Breast epithelium (tissue), 4 donors: ENCODE measurements around the gene RARRES2. TPM values are rescaled to one million over a fixed set of nuclear protein-coding genes. Genes with fewer than 3 reads are reported as not detected.

ENCODE experiments used
- DNase-seq, 2 donors: peaks; one replicate each; pipeline ENCODE4 v3.0.0-alpha.2; 2019; ENCODE audit warnings: low spot score in 2 of 2
- H3K27ac ChIP-seq, 2 donors: fragments of 200-600 bp; sonication (generic) in 1 of 2; one replicate each; pipeline ENCODE4 v1.5.1; 2016 to 2019; ENCODE audit warnings: mild to moderate bottlenecking in 1 of 2
- H3K27me3 ChIP-seq, 2 donors: fragments of 200-600 bp; sonication (generic) in 1 of 2; one replicate each; pipeline versions ENCODE4 v1.5.1 to v1.6.0; 2017 to 2019; ENCODE audit warnings: control low read depth in 1 of 2, mild to moderate bottlenecking in 1 of 2
- H3K36me3 ChIP-seq: fragments of 200-600 bp; one replicate; pipeline ENCODE4 v1.5.1; 2019
- H3K4me1 ChIP-seq, 2 donors: fragments of 200-600 bp; sonication (generic); one replicate each; pipeline ENCODE4 v1.5.1; 2016 to 2019; ENCODE audit warnings: control low read depth in 1 of 2
- H3K4me3 ChIP-seq, 3 donors: fragments of 200-600 bp; sonication (generic); 1 replicate in 2 of 3; 2 replicates in 1 of 3; pipeline ENCODE4 v1.5.1; 2016 to 2019; ENCODE audit warnings: mild to moderate bottlenecking in 3 of 3, moderate library complexity in 2 of 3
- H3K9me3 ChIP-seq, 2 donors: fragments of 200-600 bp; sonication (generic) in 1 of 2; one replicate each; pipeline ENCODE4 v1.5.1; 2016 to 2019; ENCODE audit warnings: control low read depth in 1 of 2
- POLR2A ChIP-seq: fragments of 450-650 bp; IDR thresholded peaks from one replicate; pipeline ENCODE4 v1.6.1; 2016; ENCODE audit warnings: antibody characterized with exemption, mild to moderate bottlenecking, moderate library complexity
- POLR2AphosphoS5 ChIP-seq, 3 donors: sonication (generic); formaldehyde crosslinking; IDR thresholded peaks; one replicate each; pipeline ENCODE4 v1.6.1; 2017; ENCODE audit warnings: antibody characterized with exemption in 3 of 3
- intact Hi-C: fragments of 100-400 bp; cut with DNase I; formaldehyde crosslinking; loops from one replicate; pipeline ENCODE4 v1.15.1; 2023; ENCODE audit warnings: low total_unique reads
- total RNA-seq, 3 donors: library from RNA; depleted of rRNA; stranded (reverse); fragments of >200 nt; gene quantifications; one replicate each; pipeline ENCODE4 v1.1.0, GENCODE V29; 2016
- TF ChIP-seq, protein P1 (sequence below), 3 donors: fragments of 450-650 bp; IDR thresholded peaks; one replicate each; pipeline ENCODE4 v1.5.1; 2016 to 2017; ENCODE audit warnings: antibody characterized with exemption in 3 of 3, mild to moderate bottlenecking in 3 of 3, moderate library complexity in 3 of 3

Gene RARRES2
- total RNA-seq, 3 donors from 2014 or later = 156 to 297 (median 267) TPM

DNA sequence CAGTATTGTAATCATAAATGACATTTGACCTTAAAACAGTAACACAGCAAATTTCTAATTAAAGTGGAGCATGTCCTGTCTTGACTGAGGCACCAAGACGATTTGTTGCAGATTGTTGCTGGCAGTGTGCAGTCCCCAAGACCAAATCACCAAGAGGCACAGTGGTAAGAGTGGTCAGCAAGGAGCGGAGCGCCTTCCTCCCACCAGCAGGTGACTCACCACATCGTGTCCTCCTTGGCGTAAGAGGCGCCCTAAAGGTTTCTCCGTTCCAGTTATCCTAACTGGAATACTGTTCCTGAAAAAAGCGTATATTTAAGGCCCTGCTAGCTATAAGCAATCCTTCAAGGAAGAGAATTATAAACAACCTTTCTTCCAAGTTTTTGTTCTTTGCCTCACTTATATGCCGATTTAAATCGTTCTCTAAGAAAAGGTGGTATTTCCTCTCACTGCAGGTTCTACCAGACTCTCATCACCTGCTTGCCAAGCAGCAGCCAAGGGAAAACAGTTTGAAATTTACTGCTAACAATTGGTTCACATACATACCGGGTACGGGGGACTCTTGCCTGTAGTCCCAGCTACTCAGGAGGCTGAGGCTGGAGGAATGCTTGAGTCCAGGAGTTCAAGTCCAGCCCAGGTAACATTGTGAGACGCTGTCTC, 16.5 kb upstream of the RARRES2 start:
- TF ChIP-seq POLR2AphosphoS5 (IDR thresholded peaks at IDR 0.05) (no peak), POLR2A (no peak)
- TF ChIP-seq, protein P1, sequence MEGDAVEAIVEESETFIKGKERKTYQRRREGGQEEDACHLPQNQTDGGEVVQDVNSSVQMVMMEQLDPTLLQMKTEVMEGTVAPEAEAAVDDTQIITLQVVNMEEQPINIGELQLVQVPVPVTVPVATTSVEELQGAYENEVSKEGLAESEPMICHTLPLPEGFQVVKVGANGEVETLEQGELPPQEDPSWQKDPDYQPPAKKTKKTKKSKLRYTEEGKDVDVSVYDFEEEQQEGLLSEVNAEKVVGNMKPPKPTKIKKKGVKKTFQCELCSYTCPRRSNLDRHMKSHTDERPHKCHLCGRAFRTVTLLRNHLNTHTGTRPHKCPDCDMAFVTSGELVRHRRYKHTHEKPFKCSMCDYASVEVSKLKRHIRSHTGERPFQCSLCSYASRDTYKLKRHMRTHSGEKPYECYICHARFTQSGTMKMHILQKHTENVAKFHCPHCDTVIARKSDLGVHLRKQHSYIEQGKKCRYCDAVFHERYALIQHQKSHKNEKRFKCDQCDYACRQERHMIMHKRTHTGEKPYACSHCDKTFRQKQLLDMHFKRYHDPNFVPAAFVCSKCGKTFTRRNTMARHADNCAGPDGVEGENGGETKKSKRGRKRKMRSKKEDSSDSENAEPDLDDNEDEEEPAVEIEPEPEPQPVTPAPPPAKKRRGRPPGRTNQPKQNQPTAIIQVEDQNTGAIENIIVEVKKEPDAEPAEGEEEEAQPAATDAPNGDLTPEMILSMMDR (IDR thresholded peaks at IDR 0.05) = no peak
- H3K9me3 ChIP-seq = no peaks in the 10 kb centered on the region
- no peak overlapping the region for H3K27ac ChIP-seq
- no peak overlapping the region for H3K4me3 ChIP-seq
- no peaks in the 10 kb centered on the region for H3K36me3 ChIP-seq
- DNase-seq = no peak
- H3K4me1 ChIP-seq = no peaks in the 10 kb centered on the region
- H3K27me3 ChIP-seq = no peaks in the 10 kb centered on the region
- intact Hi-C loops = no loop called here

DNA sequence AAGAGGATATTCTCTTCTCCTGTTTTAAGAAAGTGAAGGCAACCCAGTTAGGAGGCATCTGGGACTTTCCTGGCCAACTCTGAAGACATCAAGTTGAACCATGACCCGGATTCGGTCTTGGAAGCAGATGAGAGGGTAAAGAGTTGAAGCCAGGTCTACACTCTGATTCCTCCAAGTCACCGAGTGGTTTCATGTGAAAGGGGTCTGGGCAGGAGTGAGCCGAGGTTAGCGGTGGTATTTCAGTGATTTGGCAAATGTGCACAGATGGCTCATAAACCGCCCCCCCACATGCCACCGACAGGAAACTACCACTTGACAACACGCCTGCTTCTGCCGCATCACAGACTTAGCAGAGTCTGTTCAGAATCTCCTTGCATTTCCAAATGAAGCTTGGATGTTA, 15.8 kb upstream of the RARRES2 start:
- Histone ChIP-seq H3K27ac (no peak overlapping the region), H3K4me1 (no peaks in the 10 kb centered on the region)
- intact Hi-C loops = no loop called here

DNA sequence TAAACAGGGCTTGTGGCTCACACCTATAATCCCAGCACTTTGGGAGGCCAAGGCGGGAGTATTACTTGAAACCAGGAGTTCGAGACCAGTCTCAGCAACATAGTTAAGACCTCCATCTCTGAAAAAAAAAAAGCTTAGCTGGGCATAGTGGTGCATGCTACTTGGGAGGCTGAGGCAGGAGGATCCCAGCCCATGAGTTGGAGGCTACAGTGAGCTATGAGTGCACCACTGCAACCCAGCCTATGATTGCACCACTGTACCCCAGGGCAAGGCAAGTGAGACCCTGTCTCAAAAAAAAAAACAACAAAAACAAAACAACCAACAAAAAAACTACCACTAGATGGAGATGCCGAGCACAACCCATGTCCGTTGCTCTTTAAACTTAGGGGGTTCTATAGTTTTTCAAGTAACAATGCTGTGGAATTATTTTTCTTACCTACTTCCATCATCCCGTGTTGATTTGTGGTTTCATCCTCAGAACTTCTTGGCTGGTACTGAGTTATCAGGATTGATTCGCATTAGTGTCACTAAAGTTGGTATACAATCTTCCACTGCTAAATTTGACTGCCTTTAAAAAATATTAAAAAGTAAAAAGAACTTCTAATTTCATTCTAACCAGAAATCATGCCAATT, 15.0 kb upstream of the RARRES2 start:
- no peaks in the 10 kb centered on the region for H3K27me3 ChIP-seq
- TF ChIP-seq POLR2AphosphoS5 (IDR thresholded peaks at IDR 0.05) = no peak
- TF ChIP-seq, protein P1 (IDR thresholded peaks at IDR 0.05) = peak; percentile 23 to 48 (median 34)
- H3K9me3 ChIP-seq = no peaks in the 10 kb centered on the region
- H3K4me1 ChIP-seq = no peaks in the 10 kb centered on the region
- no peak overlapping the region for H3K27ac ChIP-seq
- intact Hi-C loops = loop anchor here (1.0 kb wide), 1 partner anchor 31 kb away; no protein-coding TSS in a partner anchor
- no peak for DNase-seq
- no peak overlapping the region for H3K4me3 ChIP-seq
- no peaks in the 10 kb centered on the region for H3K36me3 ChIP-seq

More for the DNA sequence above, 15.8 kb upstream of the RARRES2 start:
- H3K9me3 ChIP-seq = no peaks in the 10 kb centered on the region
- no peak for TF ChIP-seq POLR2A
- TF ChIP-seq, protein P1 (IDR thresholded peaks at IDR 0.05) = no peak
- no peak for TF ChIP-seq POLR2AphosphoS5 (IDR thresholded peaks at IDR 0.05)
- H3K36me3 ChIP-seq = no peaks in the 10 kb centered on the region
- H3K4me3 ChIP-seq = no peak overlapping the region
- no peak for DNase-seq
- H3K27me3 ChIP-seq = no peaks in the 10 kb centered on the region

DNA sequence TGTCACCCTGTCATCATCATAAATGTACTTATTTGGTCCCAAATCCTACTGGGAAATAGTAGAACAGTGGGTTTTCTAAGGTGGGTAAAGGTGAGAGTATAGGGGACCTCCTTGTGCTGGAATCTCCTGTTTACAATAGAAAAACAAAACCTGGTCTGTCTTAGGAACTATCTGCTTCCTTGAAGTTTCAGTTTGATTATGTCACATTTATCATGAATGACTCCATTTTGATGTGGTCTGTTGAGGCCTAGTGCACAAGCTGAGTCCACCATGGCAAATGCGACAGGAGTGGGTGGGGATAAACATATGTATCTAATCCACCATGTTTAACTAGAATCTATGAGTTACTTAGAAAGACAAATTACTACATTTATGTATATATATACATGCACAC, 14.2 kb upstream of the RARRES2 start:
- intact Hi-C loops = loop anchor here (1.0 kb wide), 1 partner anchor 32 kb away; no protein-coding TSS in a partner anchor
- Histone ChIP-seq H3K36me3 (no peaks in the 10 kb centered on the region), H3K4me3 (no peak overlapping the region), H3K27me3 (no peaks in the 10 kb centered on the region), H3K4me1 (no peaks in the 10 kb centered on the region), H3K9me3 (no peaks in the 10 kb centered on the region), H3K27ac (peak overlapping the region; percentile 9 to 41)
- TF ChIP-seq, protein P1 (IDR thresholded peaks at IDR 0.05) = no peak
- TF ChIP-seq POLR2AphosphoS5 (IDR thresholded peaks at IDR 0.05) = no peak
- no peak for TF ChIP-seq POLR2A
- no peak for DNase-seq

DNA sequence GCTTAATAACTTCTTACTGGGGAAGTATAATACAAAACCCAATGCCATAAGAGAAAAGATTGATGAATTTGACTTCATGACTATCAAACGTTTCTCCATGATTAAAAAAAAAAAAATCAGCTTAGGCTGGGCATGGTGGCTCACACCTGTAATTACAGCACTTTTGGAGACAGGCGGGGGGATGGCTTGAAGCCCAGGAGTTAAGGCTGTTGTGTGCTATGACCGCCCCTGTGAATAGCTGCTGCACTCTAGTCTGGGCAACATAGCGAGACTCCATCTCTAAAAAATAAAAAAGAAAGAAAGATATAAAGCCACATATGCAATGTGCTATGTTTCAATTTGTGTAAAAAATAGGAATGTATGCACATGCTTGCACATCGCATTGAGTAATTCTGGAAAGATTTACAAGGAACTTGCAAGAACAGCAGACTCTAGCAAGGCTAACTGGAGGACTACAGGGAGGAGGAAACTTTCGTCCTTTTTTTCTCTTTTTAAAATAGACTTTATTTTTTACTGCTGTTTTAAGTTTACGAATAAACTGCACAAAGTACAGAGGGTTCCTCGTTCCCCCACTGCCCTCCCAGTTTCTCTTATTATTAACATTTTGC, 10.3 kb upstream of the RARRES2 start:
- H3K4me3 ChIP-seq = no peak overlapping the region

More for the DNA sequence above, 10.3 kb upstream of the RARRES2 start:
- H3K4me1 ChIP-seq = no peaks in the 10 kb centered on the region
- no peaks in the 10 kb centered on the region for H3K27me3 ChIP-seq
- no peaks in the 10 kb centered on the region for H3K36me3 ChIP-seq
- H3K27ac ChIP-seq = no peak overlapping the region
- TF ChIP-seq, protein P1 (IDR thresholded peaks at IDR 0.05) = no peak
- no peak for TF ChIP-seq POLR2A
- no peak for TF ChIP-seq POLR2AphosphoS5 (IDR thresholded peaks at IDR 0.05)
- intact Hi-C loops = no loop called here
- no peak for DNase-seq
- no peaks in the 10 kb centered on the region for H3K9me3 ChIP-seq
